ENCODE results near the gene SHCBP1. TPM values are rescaled to one million over a fixed set of nuclear protein-coding genes. Genes with fewer than 3 reads are reported as not detected.

SHCBP1 gene
- total RNA-seq, 3 donors from 2014 or later (not counting 1 experiment from before 2014, with no cell fraction given): 2.2 to 3.6 (median 3.5) TPM

- Histone ChIP-seq H3K9me3 (ENCODE audit: control insufficient read depth, insufficient read depth, low read length) (no peaks in the 10 kb centered on the region), H3K4me3 (ENCODE audit: low read length) (no peak overlapping the region), H3K27ac (ENCODE audit: low read length) (no peak overlapping the region), H3K27me3 (ENCODE audit: control insufficient read depth, insufficient read depth, low read length) (no peaks in the 10 kb centered on the region), H3K36me3 (ENCODE audit: control insufficient read depth, insufficient read depth, low read length) (no peaks in the 10 kb centered on the region), H3K4me1 (ENCODE audit: control insufficient read depth, insufficient read depth, low read length) (no peaks in the 10 kb centered on the region)
- Mint-ChIP-seq H3K9me3 (no peaks in the 10 kb centered on the region), H3K4me1 (no peaks in the 10 kb centered on the region), H3K36me3 (no peaks in the 10 kb centered on the region), H3K4me3 (no peak overlapping the region), H3K27me3 (ENCODE audit: low read depth in 2 of 2) (no peaks in the 10 kb centered on the region), H3K27ac (no peak overlapping the region)
- WGBS (ENCODE audit: insufficient coverage): 92% methylated on average over 3 of the region's 3 CpGs
- no peak for TF ChIP-seq CTCF (IDR thresholded peaks at IDR 0.05)
- DNase-seq: no peak
- ATAC-seq: no peak
- intact Hi-C loops (cut with micrococcal nuclease): no loop called here
These were observed 30.1 kb upstream of the SHCBP1 start for GRCh38 chr16:46651305-46651704.

GRCh38 chr16:46650254-46650623 is 29.1 kb upstream of the SHCBP1 start:
- Mint-ChIP-seq H3K27me3 (ENCODE audit: low read depth in 2 of 2) (no peaks in the 10 kb centered on the region), H3K27ac (no peak overlapping the region), H3K36me3 (no peaks in the 10 kb centered on the region), H3K4me3 (no peak overlapping the region), H3K4me1 (no peaks in the 10 kb centered on the region), H3K9me3 (no peaks in the 10 kb centered on the region)
- ATAC-seq (no peak), DNase-seq (no peak)
- WGBS (ENCODE audit: insufficient coverage): 97% methylated on average over 5 of the region's 5 CpGs
- Histone ChIP-seq H3K4me1 (ENCODE audit: control insufficient read depth, insufficient read depth, low read length) (no peaks in the 10 kb centered on the region), H3K36me3 (ENCODE audit: control insufficient read depth, insufficient read depth, low read length) (no peaks in the 10 kb centered on the region), H3K27ac (ENCODE audit: low read length) (no peak overlapping the region), H3K27me3 (ENCODE audit: control insufficient read depth, insufficient read depth, low read length) (no peaks in the 10 kb centered on the region), H3K9me3 (ENCODE audit: control insufficient read depth, insufficient read depth, low read length) (no peaks in the 10 kb centered on the region), H3K4me3 (ENCODE audit: low read length) (no peak overlapping the region)
- no peak for TF ChIP-seq CTCF (IDR thresholded peaks at IDR 0.05)
- intact Hi-C loops (cut with micrococcal nuclease): no loop called here

GRCh38 chr16:46649588-46650253 is 28.5 kb upstream of the SHCBP1 start:
- Histone ChIP-seq H3K9me3 (ENCODE audit: control insufficient read depth, insufficient read depth, low read length) (no peaks in the 10 kb centered on the region), H3K27me3 (ENCODE audit: control insufficient read depth, insufficient read depth, low read length) (no peaks in the 10 kb centered on the region), H3K4me1 (ENCODE audit: control insufficient read depth, insufficient read depth, low read length) (no peaks in the 10 kb centered on the region), H3K4me3 (ENCODE audit: low read length) (no peak overlapping the region), H3K36me3 (ENCODE audit: control insufficient read depth, insufficient read depth, low read length) (no peaks in the 10 kb centered on the region), H3K27ac (ENCODE audit: low read length) (no peak overlapping the region)
- DNase-seq: no peak
- Mint-ChIP-seq H3K9me3 (no peaks in the 10 kb centered on the region), H3K4me3 (no peak overlapping the region), H3K27me3 (ENCODE audit: low read depth in 2 of 2) (no peaks in the 10 kb centered on the region), H3K36me3 (no peaks in the 10 kb centered on the region), H3K27ac (no peak overlapping the region), H3K4me1 (no peaks in the 10 kb centered on the region)
- TF ChIP-seq CTCF (IDR thresholded peaks at IDR 0.05): no peak
- no peak for ATAC-seq
- intact Hi-C loops (cut with micrococcal nuclease): no loop called here
- WGBS (ENCODE audit: insufficient coverage): 98% methylated on average over 25 of the region's 27 CpGs

- no peak overlapping the region for H3K27ac Mint-ChIP-seq
- H3K9me3 Mint-ChIP-seq: peaks cover 1 to 4% of the 10 kb centered on the region in 2 donors
- Histone ChIP-seq H3K4me3 (ENCODE audit: low read length) (no peak overlapping the region), H3K27me3 (ENCODE audit: control insufficient read depth, insufficient read depth, low read length) (no peaks in the 10 kb centered on the region), H3K27ac (ENCODE audit: low read length) (no peak overlapping the region), H3K36me3 (ENCODE audit: control insufficient read depth, insufficient read depth, low read length) (no peaks in the 10 kb centered on the region), H3K4me1 (ENCODE audit: control insufficient read depth, insufficient read depth, low read length) (no peaks in the 10 kb centered on the region), H3K9me3 (ENCODE audit: control insufficient read depth, insufficient read depth, low read length) (no peaks in the 10 kb centered on the region)
- ATAC-seq: no peak
- 98% methylated on average over 7 of the region's 8 CpGs for WGBS (ENCODE audit: insufficient coverage)
- H3K4me1 Mint-ChIP-seq: no peaks in the 10 kb centered on the region
- H3K36me3 Mint-ChIP-seq: peaks cover 3% of the 10 kb centered on the region
- no peak for DNase-seq
- peaks cover 0 to 2% of the 10 kb centered on the region in 2 donors for H3K27me3 Mint-ChIP-seq (ENCODE audit: low read depth in 2 of 2)
- no peak overlapping the region for H3K4me3 Mint-ChIP-seq
- TF ChIP-seq CTCF (IDR thresholded peaks at IDR 0.05): no peak
- intact Hi-C loops (cut with micrococcal nuclease): no loop called here
These were observed 27.5 kb upstream of the SHCBP1 start for GRCh38 chr16:46648656-46649055.

All from natural killer cell (primary cell).